ENCODE measurements around the gene NCOA6. TPM values are rescaled to one million over a fixed set of nuclear protein-coding genes. Genes with fewer than 3 reads are reported as not detected.

NCOA6 gene
- polyA plus RNA-seq, 1 of the 3 experiments (the other 2 are of a cell fraction), result 14.5 TPM

DNA sequence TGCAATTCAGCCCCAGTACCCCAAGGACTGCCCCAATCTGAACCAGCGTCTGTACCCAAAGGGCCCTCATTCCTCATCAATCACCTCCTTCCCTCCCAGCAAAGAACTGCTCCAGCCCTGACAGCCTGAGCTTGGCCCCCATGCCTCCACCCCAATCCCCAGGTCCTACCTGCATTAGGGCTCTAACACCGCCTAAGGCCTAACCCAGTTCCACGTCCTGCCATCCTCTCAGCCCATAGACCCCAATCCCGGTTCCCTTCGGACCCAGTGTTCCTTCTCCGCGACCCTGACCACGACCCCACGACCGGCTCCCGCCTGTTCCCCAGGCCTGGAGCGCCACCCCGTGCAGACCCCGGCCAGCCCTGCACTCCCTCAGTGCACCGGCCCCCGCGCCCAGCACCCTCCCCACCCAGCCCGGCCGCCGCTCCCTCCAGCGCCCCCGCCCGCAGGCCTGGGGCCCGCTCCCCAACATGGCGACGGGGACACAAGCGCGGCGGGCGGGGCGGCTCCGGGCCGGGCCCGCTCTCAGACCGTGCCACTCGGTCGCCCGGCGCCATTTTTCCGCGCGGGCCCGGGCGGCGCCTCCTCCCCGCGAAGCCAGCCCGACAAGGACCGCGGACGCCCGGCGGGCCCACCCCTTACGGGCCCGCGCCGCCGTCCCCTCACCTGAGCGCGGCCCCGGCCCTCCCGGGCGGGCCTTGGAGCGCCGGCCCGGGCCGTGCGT is 483 bp downstream of the NCOA6 start:
- Histone ChIP-seq H3F3A (replicated peaks; ENCODE audit: insufficient read depth) (peaks cover 5% of the 10 kb centered on the region), H3K79me2 (ENCODE audit: insufficient read depth) (peaks cover 52% of the 10 kb centered on the region), H3K4me1 (ENCODE audit: control insufficient read depth in 1 of 2, insufficient read depth in 2 of 2, low read depth in 1 of 2, low read length in 1 of 2) (peaks cover 6 to 8% of the 10 kb centered on the region in 2 experiments; a peak in 2 of 4 replicates), H3K27ac (ENCODE audit: low read depth in 2 of 2, low read length in 1 of 2) (peak overlapping the region; percentile 60 to 79), H3K9me2 (no peaks in the 10 kb centered on the region), H3K4me2 (peak overlapping the region; percentile 79), H3K9ac (peak overlapping the region; percentile 75), H3K4me3 (ENCODE audit: low read depth in 2 of 2, low read length in 1 of 2) (peak overlapping the region; percentile 78 to 80), H4K20me1 (ENCODE audit: insufficient read depth) (peaks cover 44% of the 10 kb centered on the region), H3K9me3 (no peaks in the 10 kb centered on the region), H2AFZ (ENCODE audit: low read depth) (peak overlapping the region; percentile 52; the same call in 1 of the 2 replicates), H3K27me3 (ENCODE audit: insufficient read depth) (no peaks in the 10 kb centered on the region), H3K36me3 (replicated peaks in 1 of 2; ENCODE audit: control insufficient read depth in 1 of 2, insufficient read depth in 2 of 2, low read length in 1 of 2) (peaks cover 0 to 3% of the 10 kb centered on the region in 2 experiments)
- POLR2A ChIA-PET, result interaction anchor here (0.6 to 1.3 kb wide), 5 partner anchors 12 to 115 kb away, joined by 3 to 4 read pairs (median 3); partner anchors contain the start of gene ACSS2
- TF ChIP-seq POLR2AphosphoS5 (IDR thresholded peaks at IDR 0.05; ENCODE audit: low read depth, low read length) (no peak), TCF12 (IDR thresholded peaks at IDR 0.05) (no peak), RAD21 (IDR thresholded peaks at IDR 0.05; ENCODE audit: low read length) (peak; percentile 49), SMC3 (IDR thresholded peaks at IDR 0.05; ENCODE audit: low read depth, low read length) (no peak), RFX5 (IDR thresholded peaks at IDR 0.05; ENCODE audit: low read length) (no peak), JUND (IDR thresholded peaks at IDR 0.05) (no peak), TAF1 (IDR thresholded peaks at IDR 0.05; ENCODE audit: borderline replicate concordance, low read depth, low read length) (peak; percentile 45; the same call in 1 of the 2 replicates), YY1 (IDR thresholded peaks at IDR 0.05; ENCODE audit: low read depth) (peak; percentile 80), MXI1 (IDR thresholded peaks at IDR 0.05; ENCODE audit: low read depth, low read length) (0 out of 2 replicates have a peak, but pooled peaks have one; percentile 10), EP300 (IDR thresholded peaks at IDR 0.05; ENCODE audit: borderline replicate concordance in 1 of 2, low read depth in 1 of 2, low read length in 1 of 2) (no peak), GATA2 (CRISPR knock-in tag; IDR thresholded peaks at IDR 0.05) (no peak), USF1 (IDR thresholded peaks at IDR 0.05; ENCODE audit: borderline replicate concordance, low read depth) (no peak)
- TF ChIP-seq, protein P1, sequence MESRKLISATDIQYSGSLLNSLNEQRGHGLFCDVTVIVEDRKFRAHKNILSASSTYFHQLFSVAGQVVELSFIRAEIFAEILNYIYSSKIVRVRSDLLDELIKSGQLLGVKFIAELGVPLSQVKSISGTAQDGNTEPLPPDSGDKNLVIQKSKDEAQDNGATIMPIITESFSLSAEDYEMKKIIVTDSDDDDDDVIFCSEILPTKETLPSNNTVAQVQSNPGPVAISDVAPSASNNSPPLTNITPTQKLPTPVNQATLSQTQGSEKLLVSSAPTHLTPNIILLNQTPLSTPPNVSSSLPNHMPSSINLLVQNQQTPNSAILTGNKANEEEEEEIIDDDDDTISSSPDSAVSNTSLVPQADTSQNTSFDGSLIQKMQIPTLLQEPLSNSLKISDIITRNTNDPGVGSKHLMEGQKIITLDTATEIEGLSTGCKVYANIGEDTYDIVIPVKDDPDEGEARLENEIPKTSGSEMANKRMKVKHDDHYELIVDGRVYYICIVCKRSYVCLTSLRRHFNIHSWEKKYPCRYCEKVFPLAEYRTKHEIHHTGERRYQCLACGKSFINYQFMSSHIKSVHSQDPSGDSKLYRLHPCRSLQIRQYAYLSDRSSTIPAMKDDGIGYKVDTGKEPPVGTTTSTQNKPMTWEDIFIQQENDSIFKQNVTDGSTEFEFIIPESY (IDR thresholded peaks at IDR 0.05; ENCODE audit: borderline replicate concordance, low read depth), result no peak
- TF ChIP-seq, protein P2, sequence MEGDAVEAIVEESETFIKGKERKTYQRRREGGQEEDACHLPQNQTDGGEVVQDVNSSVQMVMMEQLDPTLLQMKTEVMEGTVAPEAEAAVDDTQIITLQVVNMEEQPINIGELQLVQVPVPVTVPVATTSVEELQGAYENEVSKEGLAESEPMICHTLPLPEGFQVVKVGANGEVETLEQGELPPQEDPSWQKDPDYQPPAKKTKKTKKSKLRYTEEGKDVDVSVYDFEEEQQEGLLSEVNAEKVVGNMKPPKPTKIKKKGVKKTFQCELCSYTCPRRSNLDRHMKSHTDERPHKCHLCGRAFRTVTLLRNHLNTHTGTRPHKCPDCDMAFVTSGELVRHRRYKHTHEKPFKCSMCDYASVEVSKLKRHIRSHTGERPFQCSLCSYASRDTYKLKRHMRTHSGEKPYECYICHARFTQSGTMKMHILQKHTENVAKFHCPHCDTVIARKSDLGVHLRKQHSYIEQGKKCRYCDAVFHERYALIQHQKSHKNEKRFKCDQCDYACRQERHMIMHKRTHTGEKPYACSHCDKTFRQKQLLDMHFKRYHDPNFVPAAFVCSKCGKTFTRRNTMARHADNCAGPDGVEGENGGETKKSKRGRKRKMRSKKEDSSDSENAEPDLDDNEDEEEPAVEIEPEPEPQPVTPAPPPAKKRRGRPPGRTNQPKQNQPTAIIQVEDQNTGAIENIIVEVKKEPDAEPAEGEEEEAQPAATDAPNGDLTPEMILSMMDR (IDR thresholded peaks at IDR 0.05), result peak; percentile 16; the same call in 1 of the 2 replicates
- TF ChIP-seq, protein P3, sequence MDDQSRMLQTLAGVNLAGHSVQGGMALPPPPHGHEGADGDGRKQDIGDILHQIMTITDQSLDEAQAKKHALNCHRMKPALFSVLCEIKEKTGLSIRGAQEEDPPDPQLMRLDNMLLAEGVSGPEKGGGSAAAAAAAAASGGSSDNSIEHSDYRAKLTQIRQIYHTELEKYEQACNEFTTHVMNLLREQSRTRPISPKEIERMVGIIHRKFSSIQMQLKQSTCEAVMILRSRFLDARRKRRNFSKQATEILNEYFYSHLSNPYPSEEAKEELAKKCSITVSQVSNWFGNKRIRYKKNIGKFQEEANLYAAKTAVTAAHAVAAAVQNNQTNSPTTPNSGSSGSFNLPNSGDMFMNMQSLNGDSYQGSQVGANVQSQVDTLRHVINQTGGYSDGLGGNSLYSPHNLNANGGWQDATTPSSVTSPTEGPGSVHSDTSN (IDR thresholded peaks at IDR 0.05), result no peak
- WGBS (ENCODE audit: low lambda C conversion rate), result under 1% methylated on average over 16 of the region's 68 CpGs
- DNase-seq, result peak; percentile 91
- CTCF ChIA-PET, result interaction anchor here (0.5 to 1.8 kb wide), 9 partner anchors 9 to 512 kb away, joined by 3 to 7 read pairs (median 3); no protein-coding TSS in a partner anchor
